Mammary epithelial cell (primary cell): ENCODE results near the gene CDIPT.

Experiments used
- EZH2 ChIP-seq: IDR thresholded peaks from 2 replicates; pipeline ENCODE4 v1.6.1; 2012; ENCODE audit warnings: low read length, inconsistent platforms, borderline replicate concordance
- TF ChIP-seq, protein P1 (sequence below), 2 donors: IDR thresholded peaks in 1 of 2; conservative IDR thresholded peaks in 1 of 2; 2 replicates each; pipeline ENCODE4 v1.5.1; 2011 to 2012; ENCODE audit warnings: inconsistent platforms in 2 of 2, low read length in 2 of 2, mild to moderate bottlenecking in 2 of 2, control low read depth in 1 of 2, low read depth in 1 of 2; ENCODE audit not compliant: insufficient read depth in 1 of 2; ENCODE audit errors: extremely low read depth in 1 of 2

GRCh38 chr16:29811170-29811895, 51.7 kb downstream of the CDIPT start:
- TF ChIP-seq, protein P1, sequence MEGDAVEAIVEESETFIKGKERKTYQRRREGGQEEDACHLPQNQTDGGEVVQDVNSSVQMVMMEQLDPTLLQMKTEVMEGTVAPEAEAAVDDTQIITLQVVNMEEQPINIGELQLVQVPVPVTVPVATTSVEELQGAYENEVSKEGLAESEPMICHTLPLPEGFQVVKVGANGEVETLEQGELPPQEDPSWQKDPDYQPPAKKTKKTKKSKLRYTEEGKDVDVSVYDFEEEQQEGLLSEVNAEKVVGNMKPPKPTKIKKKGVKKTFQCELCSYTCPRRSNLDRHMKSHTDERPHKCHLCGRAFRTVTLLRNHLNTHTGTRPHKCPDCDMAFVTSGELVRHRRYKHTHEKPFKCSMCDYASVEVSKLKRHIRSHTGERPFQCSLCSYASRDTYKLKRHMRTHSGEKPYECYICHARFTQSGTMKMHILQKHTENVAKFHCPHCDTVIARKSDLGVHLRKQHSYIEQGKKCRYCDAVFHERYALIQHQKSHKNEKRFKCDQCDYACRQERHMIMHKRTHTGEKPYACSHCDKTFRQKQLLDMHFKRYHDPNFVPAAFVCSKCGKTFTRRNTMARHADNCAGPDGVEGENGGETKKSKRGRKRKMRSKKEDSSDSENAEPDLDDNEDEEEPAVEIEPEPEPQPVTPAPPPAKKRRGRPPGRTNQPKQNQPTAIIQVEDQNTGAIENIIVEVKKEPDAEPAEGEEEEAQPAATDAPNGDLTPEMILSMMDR (conservative IDR thresholded peaks at IDR 0.05 in 1 of 2, IDR thresholded peaks at IDR 0.05 in 1 of 2; ENCODE audit: extremely low read depth in 1 of 2, insufficient read depth in 1 of 2, low read depth in 1 of 2, low read length in 2 of 2): no peak
- no peak for TF ChIP-seq EZH2
